ENCODE results near the gene ANO7.
"Not testable (repeated sequence)": the region's sequence is repeated elsewhere in the genome, so short reads cannot be mapped to it uniquely, and the experiment has no call there.

DNA sequence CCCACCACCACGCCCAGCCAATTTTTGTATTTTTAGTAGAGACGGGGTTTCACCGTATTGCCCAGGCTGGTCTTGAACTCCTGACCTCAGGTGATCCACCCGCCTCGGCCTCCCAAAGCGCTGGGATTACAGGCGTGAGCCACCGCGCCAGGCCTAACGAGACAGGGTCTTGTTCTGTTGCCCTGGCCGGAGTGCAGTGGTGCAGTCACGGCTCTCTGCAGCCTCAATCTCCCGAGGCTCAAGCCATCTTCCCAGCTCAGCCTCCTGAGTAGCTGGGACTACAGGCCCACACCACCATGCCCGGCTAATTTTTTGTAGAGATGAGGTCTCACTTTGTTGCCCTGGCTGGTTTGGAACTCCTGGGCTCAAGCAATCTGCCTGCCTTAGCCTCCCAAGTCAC lies 8.8 kb downstream of the ANO7 start:
- TF ChIP-seq, protein P1, sequence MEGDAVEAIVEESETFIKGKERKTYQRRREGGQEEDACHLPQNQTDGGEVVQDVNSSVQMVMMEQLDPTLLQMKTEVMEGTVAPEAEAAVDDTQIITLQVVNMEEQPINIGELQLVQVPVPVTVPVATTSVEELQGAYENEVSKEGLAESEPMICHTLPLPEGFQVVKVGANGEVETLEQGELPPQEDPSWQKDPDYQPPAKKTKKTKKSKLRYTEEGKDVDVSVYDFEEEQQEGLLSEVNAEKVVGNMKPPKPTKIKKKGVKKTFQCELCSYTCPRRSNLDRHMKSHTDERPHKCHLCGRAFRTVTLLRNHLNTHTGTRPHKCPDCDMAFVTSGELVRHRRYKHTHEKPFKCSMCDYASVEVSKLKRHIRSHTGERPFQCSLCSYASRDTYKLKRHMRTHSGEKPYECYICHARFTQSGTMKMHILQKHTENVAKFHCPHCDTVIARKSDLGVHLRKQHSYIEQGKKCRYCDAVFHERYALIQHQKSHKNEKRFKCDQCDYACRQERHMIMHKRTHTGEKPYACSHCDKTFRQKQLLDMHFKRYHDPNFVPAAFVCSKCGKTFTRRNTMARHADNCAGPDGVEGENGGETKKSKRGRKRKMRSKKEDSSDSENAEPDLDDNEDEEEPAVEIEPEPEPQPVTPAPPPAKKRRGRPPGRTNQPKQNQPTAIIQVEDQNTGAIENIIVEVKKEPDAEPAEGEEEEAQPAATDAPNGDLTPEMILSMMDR (IDR thresholded peaks at IDR 0.05; ENCODE audit: low read depth, low read length, poor library complexity, severe bottlenecking): not testable (repeated sequence)
- not testable (repeated sequence) for TF ChIP-seq EZH2phosphoT487 (IDR thresholded peaks at IDR 0.05; ENCODE audit: borderline replicate concordance, low read length)

Data from DOHH2 (cell line).